KOPT-K1 (cell line): ENCODE results near the gene GRHL1.
"Not testable (repeated sequence)": the region's sequence is repeated elsewhere in the genome, so short reads cannot be mapped to it uniquely, and the experiment has no call there.

Experiments
- H3K27ac ChIP-seq: fragments of 200-600 bp; sonication (generic); 2 replicates; pipeline ENCODE4 v1.5.1; 2016; ENCODE audit warnings: antibody characterized with exemption, mild to moderate bottlenecking, low read depth, low read length; ENCODE audit not compliant: poor library complexity, severe bottlenecking
- H3K36me3 ChIP-seq: fragments of 200-600 bp; sonication (generic); 2 replicates; pipeline ENCODE4 v1.5.1; 2017; ENCODE audit warnings: antibody characterized with exemption, mild to moderate bottlenecking, low read length, moderate library complexity; ENCODE audit not compliant: insufficient read depth
- H3K9me3 ChIP-seq: fragments of 200-600 bp; sonication (generic); 2 replicates; pipeline ENCODE4 v1.5.1; 2017; ENCODE audit warnings: antibody characterized with exemption, low read length, mild to moderate bottlenecking; ENCODE audit not compliant: insufficient read depth, poor library complexity, severe bottlenecking

The GRHL1 gene

GRCh38 chr2:10004836-10005235, 53.3 kb downstream of the GRHL1 start:
- Histone ChIP-seq H3K27ac (no peak overlapping the region), H3K9me3 (no peaks in the 10 kb centered on the region), H3K36me3 (no peaks in the 10 kb centered on the region)

- no peak overlapping the region for H3K27ac ChIP-seq
- H3K9me3 ChIP-seq = no peaks in the 10 kb centered on the region
- no peaks in the 10 kb centered on the region for H3K36me3 ChIP-seq
These were observed 54.2 kb downstream of the GRHL1 start for GRCh38 chr2:10005461-10006235.

- no peak overlapping the region for H3K27ac ChIP-seq
- H3K36me3 ChIP-seq = no peaks in the 10 kb centered on the region
- no peaks in the 10 kb centered on the region for H3K9me3 ChIP-seq
These were observed 55.0 kb downstream of the GRHL1 start for GRCh38 chr2:10006236-10007161.

GRCh38 chr2:10007435-10007834, 55.9 kb downstream of the GRHL1 start:
- H3K27ac ChIP-seq = no peak overlapping the region
- H3K9me3 ChIP-seq = no peaks in the 10 kb centered on the region
- H3K36me3 ChIP-seq = no peaks in the 10 kb centered on the region

- Histone ChIP-seq H3K9me3 (no peaks in the 10 kb centered on the region), H3K27ac (no peak overlapping the region), H3K36me3 (no peaks in the 10 kb centered on the region)
These were observed 56.7 kb downstream of the GRHL1 start for GRCh38 chr2:10007921-10008808.

- no peaks in the 10 kb centered on the region for H3K36me3 ChIP-seq
- no peak overlapping the region for H3K27ac ChIP-seq
- no peaks in the 10 kb centered on the region for H3K9me3 ChIP-seq
These were observed 57.3 kb downstream of the GRHL1 start for GRCh38 chr2:10008809-10009176.

GRCh38 chr2:10009271-10009810, 57.8 kb downstream of the GRHL1 start:
- H3K9me3 ChIP-seq = no peaks in the 10 kb centered on the region
- H3K36me3 ChIP-seq = no peaks in the 10 kb centered on the region
- no peak overlapping the region for H3K27ac ChIP-seq

GRCh38 chr2:10009811-10010781, 58.6 kb downstream of the GRHL1 start:
- Histone ChIP-seq H3K27ac (no peak overlapping the region), H3K9me3 (no peaks in the 10 kb centered on the region), H3K36me3 (no peaks in the 10 kb centered on the region)

GRCh38 chr2:10010861-10011605, 59.5 kb downstream of the GRHL1 start:
- not testable (repeated sequence) for H3K9me3 ChIP-seq, H3K27ac ChIP-seq, H3K36me3 ChIP-seq

- H3K27ac ChIP-seq, H3K9me3 ChIP-seq, H3K36me3 ChIP-seq: not testable (repeated sequence)
These were observed 60.3 kb downstream of the GRHL1 start for GRCh38 chr2:10011606-10012325.

GRCh38 chr2:10012366-10012962, 61.0 kb downstream of the GRHL1 start:
- H3K9me3 ChIP-seq, H3K36me3 ChIP-seq, H3K27ac ChIP-seq: not testable (repeated sequence)

GRCh38 chr2:10012963-10013461, 61.5 kb downstream of the GRHL1 start:
- no peak overlapping the region for H3K27ac ChIP-seq
- no peaks in the 10 kb centered on the region for H3K36me3 ChIP-seq
- H3K9me3 ChIP-seq = peaks cover 10% of the 10 kb centered on the region
